HepG2 (cell line): ENCODE measurements around the gene PSORS1C1. TPM values are rescaled to one million over a fixed set of nuclear protein-coding genes. Genes with fewer than 3 reads are reported as not detected.

Source experiments
- ATAC-seq: fragments of 200-7000 bp; cut with Tn5 transposase; 3 replicates; pipeline ENCODE4 v1.9.1; 2020; ENCODE audit warnings: mild to moderate bottlenecking, moderate library complexity
- BruUV-seq: library from RNA; stranded (reverse); fragments of 400-500 nt; replicated peaks from 2 replicates; lab custom pipeline; 2021; lab: Mats Ljungman, UMichigan
- CTCF ChIA-PET: fragments of 300-600 bp; formaldehyde crosslinking; extraction: SDS; loops from one replicate; lab custom pipeline; 2021; ENCODE audit warnings: low total read pairs, inconsistent platforms, low intra/inter-chr PET ratio; lab: Yijun Ruan, JAX
- POLR2A ChIA-PET: fragments of 350-600 bp; sonication (Branson Sonifier 250); formaldehyde crosslinking; loops from one replicate; lab custom pipeline; 2020; ENCODE audit warnings: antibody characterized with exemption, inconsistent platforms; lab: Yijun Ruan, JAX
- DNase-seq: peaks from one replicate; pipeline ENCODE4 v3.0.0-alpha.2; 2015; ENCODE audit warnings: low spot score
- FAIRE-seq: peaks from 3 replicates; lab custom pipeline; 2011; peaks lifted over from hg19 to GRCh38; lab: Jason Lieb, UNC
- H2AFZ ChIP-seq: one replicate; pipeline ENCODE4 v1.6.1; 2011; ENCODE audit warnings: low read length, inconsistent platforms
- H3K27ac ChIP-seq: fragments of 300-600 bp; 3 replicates; pipeline ENCODE4 v1.8.0; 2011; ENCODE audit warnings: mixed run types, mild to moderate bottlenecking, mixed read lengths, low read length, inconsistent platforms; ENCODE audit not compliant: insufficient read depth; ENCODE audit errors: extremely low read length
- H3K27me3 ChIP-seq, 2 experiments: fragments of 200-600 bp in 1 of 2; 2 replicates in 1 of 2; 3 replicates in 1 of 2; pipeline versions ENCODE4 v1.6.0 to v1.8.0; 2011; ENCODE audit warnings: low read length in 2 of 2, mild to moderate bottlenecking in 2 of 2, moderate library complexity in 2 of 2, inconsistent platforms in 1 of 2; ENCODE audit not compliant: insufficient read depth in 2 of 2, control insufficient read depth in 1 of 2
- H3K36me3 ChIP-seq, 2 experiments: fragments of 200-600 bp in 1 of 2; replicated peaks in 1 of 2; 2 replicates in 1 of 2; 3 replicates in 1 of 2; pipeline versions ENCODE4 v1.5.1 to v1.8.0; 2011; ENCODE audit warnings: low read length in 2 of 2, inconsistent platforms in 1 of 2; ENCODE audit not compliant: insufficient read depth in 2 of 2, control insufficient read depth in 1 of 2
- H3K4me1 ChIP-seq: 2 replicates; pipeline ENCODE4 v1.5.1; 2012; ENCODE audit warnings: low read length, inconsistent platforms; ENCODE audit not compliant: insufficient read depth
- H3K4me2 ChIP-seq: 2 replicates; pipeline ENCODE4 v1.6.0; 2011; ENCODE audit warnings: low read depth, low read length, inconsistent platforms
- H3K4me3 ChIP-seq, 3 experiments: fragments of 200-600 bp in 1 of 3; sonication (generic), shearing (Covaris generic) in 1 of 3; replicated peaks in 1 of 3; 2 replicates each; pipeline ENCODE4 v1.5.1; 2011 to 2016; ENCODE audit warnings: low read length in 3 of 3, inconsistent platforms in 2 of 3, low read depth in 2 of 3, mild to moderate bottlenecking in 2 of 3, control low read depth in 1 of 3, mixed read lengths in 1 of 3; ENCODE audit not compliant: insufficient read depth in 1 of 3
- H3K79me2 ChIP-seq: one replicate; pipeline ENCODE4 v1.6.1; 2011; ENCODE audit warnings: low read length, inconsistent platforms; ENCODE audit not compliant: insufficient read depth
- H3K9ac ChIP-seq: 2 replicates; pipeline ENCODE4 v1.6.0; 2011; ENCODE audit warnings: mild to moderate bottlenecking, low read depth, low read length, inconsistent platforms; ENCODE audit not compliant: insufficient read depth
- H3K9me3 ChIP-seq: 2 replicates; pipeline ENCODE4 v1.5.1; 2012; ENCODE audit warnings: mild to moderate bottlenecking, low read length
- H4K20me1 ChIP-seq: 2 replicates; pipeline ENCODE4 v1.6.0; 2011; ENCODE audit warnings: inconsistent platforms, mild to moderate bottlenecking, low read length, moderate library complexity; ENCODE audit not compliant: insufficient read depth
- KAT8 ChIP-seq: IDR thresholded peaks from 2 replicates; pipeline ENCODE4 v1.6.1; 2016; ENCODE audit warnings: missing genetic modification reagents, missing compliant biosample characterization
- PRDM15 ChIP-seq: sonication (generic); formaldehyde crosslinking; IDR thresholded peaks from 2 replicates; pipeline ENCODE4 v1.4.0; 2020; ENCODE audit warnings: missing genetic modification reagents
- RFX1 ChIP-seq: fragments of 450-650 bp; IDR thresholded peaks from 2 replicates; pipeline ENCODE4 v1.6.1; 2017
- UBTF ChIP-seq: sonication (generic); formaldehyde crosslinking; IDR thresholded peaks from 2 replicates; pipeline ENCODE4 v1.4.0; 2020; ENCODE audit warnings: mild to moderate bottlenecking, missing genetic modification reagents
- WGBS: methylation state at CpG from one replicate; pipeline ENCODE4 v1.1.6; 2017; ENCODE audit warnings: low lambda C conversion rate; 5-methylcytosine and 5-hydroxymethylcytosine counted together
- in situ Hi-C: cut with HindIII; loops from 2 replicates; pipeline ENCODE4 v1.10.0; 2017; ENCODE audit warnings: low pct_unique_long_range_greater_than_20kb; ENCODE audit not compliant: extremely low pct_ligation_motif_present
- intact Hi-C: fragments of 100-400 bp; cut with micrococcal nuclease; formaldehyde crosslinking; loops from one replicate; pipeline ENCODE4 v1.10.0; 2022; ENCODE audit not compliant: unreplicated experiment
- polyA plus RNA-seq, 8 experiments: library from polyadenylated mRNA; depleted of rRNA in 3 of 8; stranded (reverse) in 7 of 8; unstranded in 1 of 8; fragments of >200 nt; fragmentation: Illumina TruSeq in 4 of 8; extraction: Trizol in 4 of 8; gene quantifications; 2 replicates each; pipeline versions ENCODE4 v1.2.1 to v1.2.3, GENCODE V29; 2011 to 2016; ENCODE audit warnings: low read depth in 4 of 8, missing spikeins in 1 of 8, mixed read lengths in 1 of 8; ENCODE audit not compliant: insufficient read depth in 1 of 8
- total RNA-seq, 5 experiments: library from RNA; depleted of rRNA; stranded (reverse); fragments of >200 nt; fragmentation: Illumina TruSeq; extraction: Trizol; gene quantifications; 2 replicates each; pipeline ENCODE4 v1.2.3, GENCODE V29; 2016; ENCODE audit warnings: low read depth in 1 of 5
- TF ChIP-seq, protein P1 (sequence below): sonication (generic); formaldehyde crosslinking; IDR thresholded peaks from 2 replicates; pipeline ENCODE4 v1.8.0; 2022; ENCODE audit warnings: missing genetic modification reagents, mild to moderate bottlenecking, borderline replicate concordance
- TF ChIP-seq, protein P2 (sequence below): sonication (generic); formaldehyde crosslinking; IDR thresholded peaks from 2 replicates; pipeline ENCODE4 v1.5.0; 2020; ENCODE audit warnings: missing genetic modification reagents

The PSORS1C1 gene
- total and polyA plus RNA-seq, 2 of the 13 experiments (the other 11 are each of a cell fraction or from before 2014, with no cell fraction given) = 0.01 to 0.02 TPM

DNA sequence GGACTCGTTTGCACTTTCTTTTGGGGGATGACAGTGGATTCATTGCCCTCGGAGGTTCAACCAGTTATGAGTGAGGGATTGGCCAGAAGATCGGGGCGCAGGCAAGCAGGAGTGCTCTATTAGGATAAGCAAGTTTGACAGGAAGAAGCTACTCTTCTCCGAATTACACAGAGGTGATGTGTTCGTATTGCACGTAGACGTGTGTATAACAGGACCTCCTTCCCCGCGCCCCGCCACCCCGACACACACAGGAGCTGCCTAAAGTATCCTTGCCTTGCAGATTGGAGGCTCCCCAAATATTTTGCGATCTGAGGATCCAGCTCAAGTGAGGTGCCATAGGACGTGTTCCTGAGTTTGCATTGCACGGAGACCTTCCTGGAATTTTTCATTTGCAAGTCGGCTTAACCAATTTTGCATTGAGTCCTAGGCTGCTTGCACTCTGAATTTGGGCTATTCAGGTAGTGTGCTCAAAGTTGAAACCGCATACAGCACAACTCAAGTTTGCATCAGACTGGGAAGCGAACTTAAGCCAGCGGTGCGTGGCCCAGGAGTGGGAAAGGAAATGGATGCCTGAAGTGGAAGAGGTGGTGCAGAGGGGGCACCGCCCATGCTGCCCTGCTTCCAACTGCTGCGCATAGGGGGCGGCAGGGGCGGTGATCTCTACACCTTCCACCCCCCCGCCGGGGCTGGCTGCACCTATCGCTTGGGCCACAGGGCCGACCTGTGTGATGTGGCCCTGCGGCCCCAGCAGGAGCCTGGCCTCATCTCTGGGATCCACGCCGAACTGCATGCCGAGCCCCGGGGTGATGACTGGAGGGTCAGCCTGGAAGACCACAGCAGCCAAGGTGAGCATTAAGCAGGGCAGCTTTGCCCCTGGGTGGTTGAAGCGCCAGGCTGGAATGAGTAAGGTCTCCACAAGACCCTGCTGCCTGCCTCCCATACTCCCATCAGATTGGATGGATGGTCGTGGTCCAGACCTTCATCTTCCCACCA is 44.6 kb downstream of the PSORS1C1 start (continued):
- TF ChIP-seq PRDM15 (CRISPR knock-in tag) = no peak
- TF ChIP-seq KAT8 (CRISPR knock-in tag) = no peak
- TF ChIP-seq, protein P1, sequence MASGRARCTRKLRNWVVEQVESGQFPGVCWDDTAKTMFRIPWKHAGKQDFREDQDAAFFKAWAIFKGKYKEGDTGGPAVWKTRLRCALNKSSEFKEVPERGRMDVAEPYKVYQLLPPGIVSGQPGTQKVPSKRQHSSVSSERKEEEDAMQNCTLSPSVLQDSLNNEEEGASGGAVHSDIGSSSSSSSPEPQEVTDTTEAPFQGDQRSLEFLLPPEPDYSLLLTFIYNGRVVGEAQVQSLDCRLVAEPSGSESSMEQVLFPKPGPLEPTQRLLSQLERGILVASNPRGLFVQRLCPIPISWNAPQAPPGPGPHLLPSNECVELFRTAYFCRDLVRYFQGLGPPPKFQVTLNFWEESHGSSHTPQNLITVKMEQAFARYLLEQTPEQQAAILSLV (CRISPR knock-in tag) = no peak; the same call in 1 of the 2 replicates

DNA sequence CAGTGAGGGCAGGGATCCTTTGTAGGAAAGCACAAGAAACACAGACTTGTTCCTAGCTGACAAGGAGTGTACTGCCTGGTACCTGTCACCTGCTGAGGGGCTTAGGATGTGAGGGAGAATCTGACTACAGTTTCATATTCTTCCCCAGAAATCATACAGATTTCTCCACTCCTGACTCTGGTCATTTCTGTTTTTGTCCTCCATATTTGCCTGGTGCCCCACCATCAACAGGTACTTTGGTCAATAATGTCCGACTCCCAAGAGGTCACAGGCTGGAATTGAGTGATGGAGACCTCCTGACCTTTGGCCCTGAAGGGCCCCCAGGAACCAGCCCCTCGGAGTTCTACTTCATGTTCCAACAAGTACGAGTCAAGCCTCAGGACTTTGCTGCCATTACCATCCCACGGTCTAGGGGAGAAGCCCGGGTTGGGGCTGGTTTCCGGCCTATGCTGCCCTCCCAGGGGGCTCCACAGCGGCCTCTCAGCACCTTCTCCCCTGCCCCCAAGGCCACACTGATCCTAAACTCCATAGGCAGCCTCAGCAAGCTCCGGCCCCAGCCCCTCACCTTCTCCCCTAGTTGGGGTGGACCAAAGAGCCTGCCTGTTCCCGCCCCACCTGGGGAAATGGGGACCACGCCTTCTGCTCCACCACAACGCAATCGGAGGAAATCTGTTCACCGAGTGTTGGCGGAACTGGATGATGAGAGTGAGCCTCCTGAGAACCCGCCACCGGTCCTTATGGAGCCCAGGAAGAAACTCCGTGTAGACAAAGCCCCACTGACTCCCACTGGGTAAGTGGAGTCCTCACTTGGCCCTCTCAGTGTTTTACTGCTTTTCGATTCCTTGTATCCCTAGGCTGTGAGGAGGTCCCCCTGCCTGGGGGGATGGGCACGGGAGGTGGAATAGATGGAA is 46.9 kb downstream of the PSORS1C1 start:
- Histone ChIP-seq H3K4me3 (no peak overlapping the region), H3K4me2 (no peak overlapping the region)
- no peak for TF ChIP-seq UBTF
- TF ChIP-seq, protein P2, sequence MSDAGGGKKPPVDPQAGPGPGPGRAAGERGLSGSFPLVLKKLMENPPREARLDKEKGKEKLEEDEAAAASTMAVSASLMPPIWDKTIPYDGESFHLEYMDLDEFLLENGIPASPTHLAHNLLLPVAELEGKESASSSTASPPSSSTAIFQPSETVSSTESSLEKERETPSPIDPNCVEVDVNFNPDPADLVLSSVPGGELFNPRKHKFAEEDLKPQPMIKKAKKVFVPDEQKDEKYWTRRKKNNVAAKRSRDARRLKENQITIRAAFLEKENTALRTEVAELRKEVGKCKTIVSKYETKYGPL (CRISPR knock-in tag) = no peak
- TF ChIP-seq RFX1 = no peak

More for the DNA sequence above, 46.9 kb downstream of the PSORS1C1 start:
- H3K79me2 ChIP-seq = no peaks in the 10 kb centered on the region
- BruUV-seq = no TSS peak
- H3K27me3 ChIP-seq = no peaks in the 10 kb centered on the region
- no peak for ATAC-seq
- FAIRE-seq = no peak
- WGBS = 96% methylated on average over 19 of the region's 19 CpGs
- H4K20me1 ChIP-seq = no peaks in the 10 kb centered on the region
- no peak overlapping the region for H3K9ac ChIP-seq
- ChIA-PET CTCF (no interaction called here), POLR2A (no interaction called here)
- no peak overlapping the region for H2AFZ ChIP-seq
- in situ Hi-C loops (no loop called here), intact Hi-C loops (no loop called here)
- peaks cover 29% of the 10 kb centered on the region for H3K4me1 ChIP-seq
- DNase-seq = no peak
- peaks cover 6 to 8% of the 10 kb centered on the region in 2 experiments; a peak in 3 of 5 replicates for H3K36me3 ChIP-seq
- no peak overlapping the region for H3K27ac ChIP-seq
- no peaks in the 10 kb centered on the region for H3K9me3 ChIP-seq
